ENCODE data around the gene AGPAT1. TPM values are rescaled to one million over a fixed set of nuclear protein-coding genes. Genes with fewer than 3 reads are reported as not detected.

AGPAT1 gene
- total and polyA plus RNA-seq, 2 of the 8 experiments (the other 6 are each of a cell fraction or from before 2014, with no cell fraction given): 96.0 to 222 TPM

- TF ChIP-seq ATF2 (IDR thresholded peaks at IDR 0.05; ENCODE audit: low read length) (no peak), CEBPB (IDR thresholded peaks at IDR 0.05; ENCODE audit: low read depth, low read length) (no peak), TAF7 (optimal IDR thresholded peaks at IDR 0.05; ENCODE audit: borderline replicate concordance, low read depth, low read length) (no peak), SIN3A (conservative IDR thresholded peaks at IDR 0.05 in 1 of 2, IDR thresholded peaks at IDR 0.05 in 1 of 2; ENCODE audit: low read depth in 1 of 2, low read length in 2 of 2) (no peak), CHD7 (IDR thresholded peaks at IDR 0.05; ENCODE audit: insufficient replicate concordance, low read length) (no peak), RAD21 (IDR thresholded peaks at IDR 0.05 in 1 of 2, conservative IDR thresholded peaks at IDR 0.05 in 1 of 2; ENCODE audit: low read depth in 2 of 2, low read length in 2 of 2) (no peak), ZNF274 (IDR thresholded peaks at IDR 0.05; ENCODE audit: borderline replicate concordance, extremely low read depth, low read length) (no peak)
These were observed at the start of gene AGPAT1 (continued) for GRCh38 chr6:32175711-32176475.
